ENCODE measurements around the gene APOA1. TPM values are rescaled to one million over a fixed set of nuclear protein-coding genes. Genes with fewer than 3 reads are reported as not detected.

APOA1 gene
- total and polyA plus RNA-seq, 10 of the 15 experiments (the other 5 are each of a cell fraction or from before 2014, with no cell fraction given), result 0.10 to 2.4 (median 0.24) TPM; not detected in 3

DNA sequence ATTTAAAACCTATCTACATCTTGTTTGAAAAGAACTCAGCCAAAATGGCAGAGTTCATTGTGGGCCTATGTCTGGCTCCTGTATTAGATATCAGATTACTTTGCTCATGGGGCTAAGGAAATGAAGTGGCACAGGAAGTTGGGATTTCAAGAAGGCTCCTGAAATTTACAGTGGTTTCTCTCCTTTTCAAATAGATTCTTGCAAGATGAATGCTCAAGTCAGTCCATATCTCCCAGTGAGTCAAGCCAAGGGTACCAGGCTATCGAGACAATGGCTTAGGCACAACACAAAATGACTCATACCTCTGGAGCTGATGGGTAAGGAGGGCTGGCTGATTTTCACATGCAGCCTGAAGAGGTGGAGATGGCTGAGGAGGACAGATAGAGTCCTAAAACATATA is 24.1 kb upstream of the APOA1 start (continued):
- TF ChIP-seq YY1 (IDR thresholded peaks at IDR 0.05; ENCODE audit: low read depth, low read length) (no peak), TCF3 (IDR thresholded peaks at IDR 0.05; ENCODE audit: borderline replicate concordance, insufficient read depth, low read depth, low read length) (no peak), NR2C2 (IDR thresholded peaks at IDR 0.05; ENCODE audit: borderline replicate concordance, control insufficient read depth, insufficient read length, low read depth) (no peak), PML (IDR thresholded peaks at IDR 0.05; ENCODE audit: low read length) (no peak), RB1 (IDR thresholded peaks at IDR 0.05; ENCODE audit: borderline replicate concordance) (no peak), CBFB (IDR thresholded peaks at IDR 0.05; ENCODE audit: low read depth) (no peak), EZH2 (IDR thresholded peaks at IDR 0.05; ENCODE audit: borderline replicate concordance, control insufficient read depth, low read depth, low read length) (no peak), FOXK2 (IDR thresholded peaks at IDR 0.05) (no peak)
- TF ChIP-seq, protein P1, sequence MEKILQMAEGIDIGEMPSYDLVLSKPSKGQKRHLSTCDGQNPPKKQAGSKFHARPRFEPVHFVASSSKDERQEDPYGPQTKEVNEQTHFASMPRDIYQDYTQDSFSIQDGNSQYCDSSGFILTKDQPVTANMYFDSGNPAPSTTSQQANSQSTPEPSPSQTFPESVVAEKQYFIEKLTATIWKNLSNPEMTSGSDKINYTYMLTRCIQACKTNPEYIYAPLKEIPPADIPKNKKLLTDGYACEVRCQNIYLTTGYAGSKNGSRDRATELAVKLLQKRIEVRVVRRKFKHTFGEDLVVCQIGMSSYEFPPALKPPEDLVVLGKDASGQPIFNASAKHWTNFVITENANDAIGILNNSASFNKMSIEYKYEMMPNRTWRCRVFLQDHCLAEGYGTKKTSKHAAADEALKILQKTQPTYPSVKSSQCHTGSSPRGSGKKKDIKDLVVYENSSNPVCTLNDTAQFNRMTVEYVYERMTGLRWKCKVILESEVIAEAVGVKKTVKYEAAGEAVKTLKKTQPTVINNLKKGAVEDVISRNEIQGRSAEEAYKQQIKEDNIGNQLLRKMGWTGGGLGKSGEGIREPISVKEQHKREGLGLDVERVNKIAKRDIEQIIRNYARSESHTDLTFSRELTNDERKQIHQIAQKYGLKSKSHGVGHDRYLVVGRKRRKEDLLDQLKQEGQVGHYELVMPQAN (conservative IDR thresholded peaks at IDR 0.05), result no peak

- Histone ChIP-seq H3K4me1 (ENCODE audit: control insufficient read depth, insufficient read depth, low read length) (no peaks in the 10 kb centered on the region), H3K79me2 (ENCODE audit: control insufficient read depth, insufficient read depth, low read length) (no peaks in the 10 kb centered on the region), H3K4me3 (no peak overlapping the region), H4K20me1 (ENCODE audit: control insufficient read depth, insufficient read depth) (no peaks in the 10 kb centered on the region), H3K9me3 (replicated peaks; ENCODE audit: control insufficient read depth, insufficient read depth, low read length) (no peaks in the 10 kb centered on the region), H3K9ac (ENCODE audit: control insufficient read depth, insufficient read depth, low read length) (no peak overlapping the region), H3K36me3 (ENCODE audit: control insufficient read depth in 2 of 2, insufficient read depth in 2 of 2, low read length in 1 of 2) (peaks cover 9 to 11% of the 10 kb centered on the region in 2 experiments; a peak in 3 of 4 replicates), H3K27me3 (replicated peaks in 1 of 2; ENCODE audit: control insufficient read depth in 2 of 2, insufficient read depth in 2 of 2, low read length in 1 of 2) (no peaks in the 10 kb centered on the region), H3K4me2 (ENCODE audit: control insufficient read depth, insufficient read depth) (no peak overlapping the region), H2AFZ (ENCODE audit: control insufficient read depth, low read depth, low read length) (no peak overlapping the region), H3K27ac (ENCODE audit: control insufficient read depth, insufficient read depth) (no peak overlapping the region)
- WGBS (ENCODE audit: insufficient coverage, insufficient replicate concordance, low lambda C conversion rate, missing lambda C conversion rate), result 85% methylated on average over 6 of the region's 6 CpGs
- RAD21 ChIA-PET (ENCODE audit: unreplicated experiment), result no interaction called here
- POLR2A ChIA-PET, result no interaction called here
- intact Hi-C loops (cut with micrococcal nuclease; ENCODE audit: unreplicated experiment) (no loop called here), in situ Hi-C loops (cut with MboI) (no loop called here)
- DNase-seq (ENCODE audit: low read depth, low spot score) (no peak), FAIRE-seq (no peak), ATAC-seq (no peak)
- no TSS peak for BruUV-seq (replicated peaks)
- TF ChIP-seq EP300 (IDR thresholded peaks at IDR 0.05; ENCODE audit: borderline replicate concordance in 1 of 2, control insufficient read depth in 1 of 2, low read depth in 2 of 2, low read length in 2 of 2) (no peak), TCF12 (IDR thresholded peaks at IDR 0.05; ENCODE audit: low read depth, low read length) (no peak), HCFC1 (IDR thresholded peaks at IDR 0.05; ENCODE audit: low read length) (no peak), KAT2A (conservative IDR thresholded peaks at IDR 0.05; ENCODE audit: control insufficient read depth, low read depth, low read length) (no peak), GATAD2B (conservative IDR thresholded peaks at IDR 0.05; ENCODE audit: low read depth) (no peak)
- TF ChIP-seq, protein P2, sequence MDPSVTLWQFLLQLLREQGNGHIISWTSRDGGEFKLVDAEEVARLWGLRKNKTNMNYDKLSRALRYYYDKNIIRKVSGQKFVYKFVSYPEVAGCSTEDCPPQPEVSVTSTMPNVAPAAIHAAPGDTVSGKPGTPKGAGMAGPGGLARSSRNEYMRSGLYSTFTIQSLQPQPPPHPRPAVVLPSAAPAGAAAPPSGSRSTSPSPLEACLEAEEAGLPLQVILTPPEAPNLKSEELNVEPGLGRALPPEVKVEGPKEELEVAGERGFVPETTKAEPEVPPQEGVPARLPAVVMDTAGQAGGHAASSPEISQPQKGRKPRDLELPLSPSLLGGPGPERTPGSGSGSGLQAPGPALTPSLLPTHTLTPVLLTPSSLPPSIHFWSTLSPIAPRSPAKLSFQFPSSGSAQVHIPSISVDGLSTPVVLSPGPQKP (IDR thresholded peaks at IDR 0.05; ENCODE audit: low read depth, low read length), result no peak
- TF ChIP-seq, protein P3, sequence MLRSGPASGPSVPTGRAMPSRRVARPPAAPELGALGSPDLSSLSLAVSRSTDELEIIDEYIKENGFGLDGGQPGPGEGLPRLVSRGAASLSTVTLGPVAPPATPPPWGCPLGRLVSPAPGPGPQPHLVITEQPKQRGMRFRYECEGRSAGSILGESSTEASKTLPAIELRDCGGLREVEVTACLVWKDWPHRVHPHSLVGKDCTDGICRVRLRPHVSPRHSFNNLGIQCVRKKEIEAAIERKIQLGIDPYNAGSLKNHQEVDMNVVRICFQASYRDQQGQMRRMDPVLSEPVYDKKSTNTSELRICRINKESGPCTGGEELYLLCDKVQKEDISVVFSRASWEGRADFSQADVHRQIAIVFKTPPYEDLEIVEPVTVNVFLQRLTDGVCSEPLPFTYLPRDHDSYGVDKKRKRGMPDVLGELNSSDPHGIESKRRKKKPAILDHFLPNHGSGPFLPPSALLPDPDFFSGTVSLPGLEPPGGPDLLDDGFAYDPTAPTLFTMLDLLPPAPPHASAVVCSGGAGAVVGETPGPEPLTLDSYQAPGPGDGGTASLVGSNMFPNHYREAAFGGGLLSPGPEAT (IDR thresholded peaks at IDR 0.05; ENCODE audit: low read depth), result no peak
- CTCF ChIA-PET, result interaction anchor here (0.6 kb wide), 1 partner anchor 18 kb away, joined by 3 read pairs; no protein-coding TSS in a partner anchor
- SMC1A ChIA-PET (ENCODE audit: uncharacterized antibody, unreplicated experiment), result no interaction called here
Measured at GRCh38 chr11:116860303-116860702, 22.9 kb upstream of the APOA1 start.
